Measurements from ENCODE around the gene MBLAC2. TPM values are rescaled to one million over a fixed set of nuclear protein-coding genes. Genes with fewer than 3 reads are reported as not detected.

MBLAC2 gene
- total RNA-seq: 1 to 10 TPM; 5.4 to 6.0 TPM

DNA sequence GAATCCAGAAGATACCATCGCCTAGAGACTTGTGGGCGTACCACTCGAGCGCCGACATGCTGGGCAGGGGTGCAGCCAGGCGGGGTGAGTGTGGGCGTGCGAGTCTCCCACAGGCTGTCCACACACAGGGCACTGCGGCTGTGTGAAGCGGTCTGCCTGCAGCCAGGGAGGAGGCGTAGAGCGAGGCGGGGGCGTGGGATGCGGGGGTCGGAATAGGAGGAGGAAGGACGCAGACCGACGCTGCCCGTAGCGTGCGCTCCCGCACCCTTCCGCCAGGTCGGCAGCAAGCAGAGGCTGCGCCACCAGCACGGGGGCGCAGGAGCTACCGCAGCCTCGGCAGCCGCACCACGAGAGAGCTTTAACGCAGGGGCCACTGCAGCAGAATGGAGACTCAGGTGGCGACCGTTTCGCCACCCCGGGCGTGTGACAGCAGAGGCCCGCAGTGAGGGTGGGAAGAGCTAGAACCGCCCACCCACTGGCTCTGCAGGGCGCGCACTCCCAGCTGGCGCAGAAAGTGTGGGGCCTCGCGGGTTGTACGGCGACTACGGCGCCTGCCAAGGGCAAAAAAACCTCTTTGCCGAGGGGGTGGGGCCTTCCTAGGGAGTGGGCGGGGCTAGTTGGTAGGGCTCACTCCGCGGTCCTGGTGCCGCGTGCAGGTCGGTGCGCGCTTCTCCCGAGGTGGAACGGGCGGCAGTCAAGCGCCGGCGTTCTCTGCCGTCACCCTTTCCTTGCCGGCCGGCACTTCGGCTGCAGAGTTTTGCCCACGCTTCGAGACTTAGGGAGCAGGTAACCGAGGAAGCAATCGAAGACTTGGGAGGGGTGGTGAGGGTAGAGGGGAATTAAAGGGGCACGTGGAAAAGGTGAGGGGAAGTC lies at the start of gene MBLAC2, which contains the start of gene POLR3G:
Gene MBLAC2, minus strand, starts transcription at position 537 of the 873 bp plus-strand sequence. Its CDS starts 479 bp downstream, at position 58.
Gene POLR3G, plus strand, starts transcription at position 630 of the 873 bp plus-strand sequence. CDS start 10,704 bp downstream, outside the sequence.
- H3K27ac Mint-ChIP-seq: peak within 1 kb of the TSS; percentile 60
- DNase-seq (peak; percentile 93), ATAC-seq (replicated peaks in 1 of 2) (peak; percentile 90)
- H3K4me1 Mint-ChIP-seq (ENCODE audit: low read depth): peaks cover 48% of the 10 kb centered on the region
- no peaks in the 10 kb centered on the region for H3K27me3 Mint-ChIP-seq (ENCODE audit: low read depth)
- peaks cover 0 to 4% of the 10 kb centered on the region in 2 donors for H3K36me3 Mint-ChIP-seq (ENCODE audit: insufficient read depth in 2 of 2)
- peak within 1 kb of the TSS; percentile 92 to 95 for H3K4me3 Mint-ChIP-seq
- no peaks in the 10 kb centered on the region for H3K9me3 Mint-ChIP-seq

DNA sequence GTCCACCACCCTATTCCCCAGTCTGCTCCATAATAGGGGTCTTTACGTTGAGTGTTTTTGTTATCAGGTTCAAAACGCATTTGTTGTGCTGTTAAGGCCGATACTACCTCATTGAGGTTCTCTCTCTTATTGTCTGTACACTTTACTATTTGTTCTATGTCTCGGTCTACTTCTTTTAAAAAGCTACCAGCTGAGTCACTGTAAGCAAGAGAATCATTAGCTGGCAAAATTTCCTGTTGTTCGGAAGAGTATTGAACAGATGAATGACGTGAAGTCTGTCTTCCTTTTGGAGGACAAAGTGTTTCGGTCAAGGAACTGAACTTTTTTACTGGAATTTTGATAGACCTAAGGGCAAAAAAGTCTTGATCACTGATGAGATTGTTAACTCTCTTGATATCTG lies 44.5 kb upstream of the MBLAC2 start:
- H3K9me3 Mint-ChIP-seq: no peaks in the 10 kb centered on the region
- peaks cover 7 to 20% of the 10 kb centered on the region in 2 donors for H3K36me3 Mint-ChIP-seq (ENCODE audit: insufficient read depth in 2 of 2)
- ATAC-seq (replicated peaks in 1 of 2) (no peak), DNase-seq (no peak)
- no peaks in the 10 kb centered on the region for H3K4me1 Mint-ChIP-seq (ENCODE audit: low read depth)
- H3K27me3 Mint-ChIP-seq (ENCODE audit: low read depth): no peaks in the 10 kb centered on the region
- H3K4me3 Mint-ChIP-seq: no peak overlapping the region
- H3K27ac Mint-ChIP-seq: no peak overlapping the region

DNA sequence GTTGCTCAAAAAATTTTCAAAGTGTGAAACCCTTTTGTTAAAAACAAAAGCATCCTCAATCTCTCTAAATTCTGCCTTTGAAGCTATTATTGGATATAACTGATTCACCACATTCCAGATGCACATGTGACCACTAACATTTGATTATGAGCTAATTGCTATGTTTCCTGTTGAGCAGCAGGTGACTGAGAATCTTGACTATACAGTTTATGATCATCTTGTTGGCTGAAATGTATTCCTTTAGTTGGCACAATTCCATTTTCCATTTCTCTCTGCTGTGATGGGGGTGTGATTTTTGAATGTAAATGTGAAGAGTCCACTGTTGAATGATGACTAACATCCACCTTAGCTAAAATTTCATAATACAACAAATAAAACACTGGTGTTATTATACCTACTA lies 44.1 kb upstream of the MBLAC2 start:
- no peak overlapping the region for H3K27ac Mint-ChIP-seq
- no peak for DNase-seq
- no peaks in the 10 kb centered on the region for H3K9me3 Mint-ChIP-seq
- H3K27me3 Mint-ChIP-seq (ENCODE audit: low read depth): no peaks in the 10 kb centered on the region
- peaks cover 7 to 20% of the 10 kb centered on the region in 2 donors for H3K36me3 Mint-ChIP-seq (ENCODE audit: insufficient read depth in 2 of 2)
- no peaks in the 10 kb centered on the region for H3K4me1 Mint-ChIP-seq (ENCODE audit: low read depth)
- ATAC-seq (replicated peaks in 1 of 2): no peak
- H3K4me3 Mint-ChIP-seq: no peak overlapping the region

DNA sequence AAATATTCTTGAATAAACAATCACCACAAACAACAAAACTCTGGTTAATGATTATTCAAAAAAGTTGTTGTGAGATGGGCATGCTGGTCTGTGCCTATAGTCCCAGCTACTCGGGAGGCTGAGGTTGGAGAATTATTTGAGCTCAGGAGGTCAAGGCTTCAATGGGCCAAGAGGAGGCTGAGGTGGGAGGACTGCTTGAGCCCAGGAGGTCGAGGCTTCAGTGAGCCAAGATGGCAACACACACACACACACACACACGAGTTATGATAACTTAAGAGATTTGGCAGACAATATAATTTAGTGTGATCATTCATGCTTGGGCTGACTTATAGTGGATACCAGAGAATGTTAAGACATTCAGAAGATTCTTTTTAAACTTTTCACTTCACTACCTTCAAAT lies 39.9 kb upstream of the MBLAC2 start:
- no peaks in the 10 kb centered on the region for H3K27me3 Mint-ChIP-seq (ENCODE audit: low read depth)
- H3K27ac Mint-ChIP-seq: no peak overlapping the region
- no peak overlapping the region for H3K4me3 Mint-ChIP-seq
- no peaks in the 10 kb centered on the region for H3K4me1 Mint-ChIP-seq (ENCODE audit: low read depth)
- peaks cover 7 to 12% of the 10 kb centered on the region in 2 donors for H3K36me3 Mint-ChIP-seq (ENCODE audit: insufficient read depth in 2 of 2)
- ATAC-seq (replicated peaks in 1 of 2): no peak
- no peaks in the 10 kb centered on the region for H3K9me3 Mint-ChIP-seq
- DNase-seq: no peak

DNA sequence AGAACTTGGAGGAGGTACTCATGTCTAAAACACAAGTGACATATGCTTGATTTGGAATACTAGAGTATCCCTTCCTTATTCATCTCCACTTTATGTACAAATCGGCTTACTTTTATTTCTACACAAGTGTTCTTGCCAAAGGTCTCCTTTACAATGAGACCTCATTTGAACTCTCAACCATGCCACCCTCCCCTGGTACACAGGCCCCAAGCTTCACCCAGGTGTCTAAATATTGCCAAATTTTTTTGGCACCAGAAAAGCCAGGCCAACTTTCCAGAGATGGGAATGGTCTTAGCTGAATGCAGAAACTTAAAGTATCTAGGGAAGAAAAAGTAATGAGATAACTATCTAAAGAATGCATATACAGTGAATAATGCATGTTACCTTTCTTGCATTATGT lies 35.9 kb upstream of the MBLAC2 start:
- no peak overlapping the region for H3K4me3 Mint-ChIP-seq
- no peaks in the 10 kb centered on the region for H3K9me3 Mint-ChIP-seq
- no peaks in the 10 kb centered on the region for H3K4me1 Mint-ChIP-seq (ENCODE audit: low read depth)
- ATAC-seq (replicated peaks in 1 of 2) (no peak), DNase-seq (no peak)
- no peak overlapping the region for H3K27ac Mint-ChIP-seq
- no peaks in the 10 kb centered on the region for H3K27me3 Mint-ChIP-seq (ENCODE audit: low read depth)
- H3K36me3 Mint-ChIP-seq (ENCODE audit: insufficient read depth in 2 of 2): peaks cover 3 to 7% of the 10 kb centered on the region in 2 donors

DNA sequence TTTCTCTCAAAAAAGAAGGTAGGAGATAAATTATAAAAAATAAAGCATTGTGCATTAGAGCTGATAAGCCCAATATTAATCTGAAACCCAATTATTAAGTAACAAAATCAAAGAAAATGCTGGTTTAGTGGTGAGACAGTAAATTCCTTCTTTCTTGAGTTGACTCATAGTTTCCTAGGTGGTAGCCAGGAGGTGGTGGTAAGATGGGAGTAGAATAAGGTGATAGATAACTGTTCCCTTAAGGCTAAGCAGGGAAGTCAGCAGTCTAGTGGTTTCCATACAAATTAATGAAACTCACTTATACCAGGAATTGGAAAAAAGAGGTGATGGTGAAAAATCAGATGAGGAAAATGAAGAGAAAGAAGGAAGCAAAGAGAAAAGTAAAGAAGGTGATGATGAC lies 31.6 kb upstream of the MBLAC2 start:
- Mint-ChIP-seq H3K27me3 (ENCODE audit: low read depth) (no peaks in the 10 kb centered on the region), H3K9me3 (no peaks in the 10 kb centered on the region), H3K4me1 (ENCODE audit: low read depth) (no peaks in the 10 kb centered on the region), H3K27ac (no peak overlapping the region), H3K4me3 (no peak overlapping the region), H3K36me3 (ENCODE audit: insufficient read depth in 2 of 2) (peaks cover 3 to 4% of the 10 kb centered on the region in 2 donors)
- ATAC-seq (replicated peaks in 1 of 2): no peak
- no peak for DNase-seq

DNA sequence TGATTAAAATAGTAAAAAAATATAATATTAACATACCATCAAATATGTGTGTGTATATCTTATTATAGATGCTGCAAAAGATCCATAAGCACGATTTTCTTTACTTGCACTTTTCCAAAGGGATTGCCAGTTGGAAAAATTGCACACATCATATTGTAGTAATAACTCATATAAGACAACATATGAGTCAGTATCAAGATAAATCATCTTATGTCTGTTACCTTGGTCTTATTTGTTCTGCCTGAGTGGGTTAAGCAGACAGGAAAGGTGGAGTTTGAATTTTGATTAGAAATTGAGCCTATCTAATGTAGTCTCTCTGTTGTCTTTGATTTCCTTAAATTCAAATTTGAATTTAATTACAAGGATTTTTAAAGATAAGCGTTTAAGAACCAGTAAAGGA lies 30.2 kb upstream of the MBLAC2 start:
- Mint-ChIP-seq H3K27ac (no peak overlapping the region), H3K4me1 (ENCODE audit: low read depth) (no peaks in the 10 kb centered on the region), H3K9me3 (no peaks in the 10 kb centered on the region), H3K36me3 (ENCODE audit: insufficient read depth in 2 of 2) (peaks cover 3 to 4% of the 10 kb centered on the region in 2 donors), H3K27me3 (ENCODE audit: low read depth) (no peaks in the 10 kb centered on the region), H3K4me3 (no peak overlapping the region)
- ATAC-seq (replicated peaks in 1 of 2): no peak
- no peak for DNase-seq

DNA sequence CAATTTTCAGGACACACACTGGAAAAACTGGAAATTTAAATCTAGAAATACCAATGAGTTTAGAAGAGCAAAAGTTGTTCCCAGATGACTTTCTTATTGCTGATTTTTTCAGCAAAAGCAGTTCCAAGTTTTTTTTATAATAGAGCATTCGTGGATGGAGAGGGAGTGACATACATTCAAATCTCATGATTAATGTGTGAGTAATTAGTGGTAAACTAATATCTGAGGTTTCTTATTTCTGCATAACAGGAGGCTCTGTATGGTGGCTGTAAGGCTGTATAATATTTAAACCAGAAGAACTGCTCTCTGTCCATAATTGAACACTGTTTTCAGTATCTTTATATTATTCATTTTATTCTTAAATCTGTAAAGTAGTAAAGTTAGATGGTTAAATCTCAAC lies 29.0 kb upstream of the MBLAC2 start:
- no peak overlapping the region for H3K4me3 Mint-ChIP-seq
- DNase-seq (no peak), ATAC-seq (replicated peaks in 1 of 2) (no peak)
- H3K36me3 Mint-ChIP-seq (ENCODE audit: insufficient read depth in 2 of 2): peaks cover 2% of the 10 kb centered on the region in 2 donors
- H3K27ac Mint-ChIP-seq: no peak overlapping the region
- H3K4me1 Mint-ChIP-seq (ENCODE audit: low read depth): no peaks in the 10 kb centered on the region
- no peaks in the 10 kb centered on the region for H3K27me3 Mint-ChIP-seq (ENCODE audit: low read depth)
- no peaks in the 10 kb centered on the region for H3K9me3 Mint-ChIP-seq

DNA sequence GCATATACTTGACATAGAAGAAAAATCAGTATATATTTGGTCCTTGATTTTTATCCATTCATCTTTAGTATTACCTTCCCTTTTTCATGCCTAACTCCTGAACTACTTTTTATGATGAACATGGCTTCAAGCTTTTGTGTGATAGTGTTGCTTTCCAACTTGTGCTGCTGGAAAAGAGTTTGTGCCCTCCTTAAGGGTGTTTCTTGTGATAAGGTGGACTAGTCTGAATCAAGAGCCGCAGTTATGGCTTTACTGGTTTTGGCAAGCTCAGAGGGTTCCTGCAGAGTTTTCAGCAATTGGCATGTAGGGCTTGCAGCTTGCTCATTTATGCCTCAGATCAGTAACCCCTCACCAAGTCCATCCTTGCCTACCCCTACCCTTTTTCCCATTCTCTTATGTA lies 20.6 kb upstream of the MBLAC2 start:
- no peaks in the 10 kb centered on the region for H3K27me3 Mint-ChIP-seq (ENCODE audit: low read depth)
- ATAC-seq (replicated peaks in 1 of 2) (no peak), DNase-seq (no peak)
- no peaks in the 10 kb centered on the region for H3K4me1 Mint-ChIP-seq (ENCODE audit: low read depth)
- H3K9me3 Mint-ChIP-seq: peaks cover 0 to 3% of the 10 kb centered on the region in 2 donors
- H3K4me3 Mint-ChIP-seq: no peak overlapping the region
- no peak overlapping the region for H3K27ac Mint-ChIP-seq
- peaks cover 5 to 17% of the 10 kb centered on the region in 2 donors for H3K36me3 Mint-ChIP-seq (ENCODE audit: insufficient read depth in 2 of 2)

DNA sequence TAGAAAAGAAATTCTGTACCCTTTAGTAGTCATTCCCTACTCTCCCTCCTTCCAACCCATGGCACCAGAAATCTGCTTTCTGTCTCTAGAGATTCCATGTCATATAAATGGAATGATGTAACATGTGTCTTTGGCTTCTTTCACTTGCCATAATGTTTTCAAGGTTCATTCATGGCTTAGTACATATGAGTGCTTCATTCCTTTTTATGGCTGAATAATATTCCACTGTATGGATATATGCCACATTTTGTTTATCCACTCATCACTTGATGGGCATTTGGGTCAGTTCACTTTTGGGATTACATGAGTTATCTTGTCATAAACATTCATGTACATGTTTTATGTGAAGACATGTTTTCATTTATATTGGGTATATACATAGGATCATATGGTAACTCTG lies 19.5 kb upstream of the MBLAC2 start:
- Mint-ChIP-seq H3K4me3 (no peak overlapping the region), H3K27ac (no peak overlapping the region), H3K9me3 (peaks cover 0 to 3% of the 10 kb centered on the region in 2 donors), H3K36me3 (ENCODE audit: insufficient read depth in 2 of 2) (peaks cover 3 to 15% of the 10 kb centered on the region in 2 donors), H3K27me3 (ENCODE audit: low read depth) (no peaks in the 10 kb centered on the region), H3K4me1 (ENCODE audit: low read depth) (no peaks in the 10 kb centered on the region)
- ATAC-seq (replicated peaks in 1 of 2) (no peak), DNase-seq (no peak)

DNA sequence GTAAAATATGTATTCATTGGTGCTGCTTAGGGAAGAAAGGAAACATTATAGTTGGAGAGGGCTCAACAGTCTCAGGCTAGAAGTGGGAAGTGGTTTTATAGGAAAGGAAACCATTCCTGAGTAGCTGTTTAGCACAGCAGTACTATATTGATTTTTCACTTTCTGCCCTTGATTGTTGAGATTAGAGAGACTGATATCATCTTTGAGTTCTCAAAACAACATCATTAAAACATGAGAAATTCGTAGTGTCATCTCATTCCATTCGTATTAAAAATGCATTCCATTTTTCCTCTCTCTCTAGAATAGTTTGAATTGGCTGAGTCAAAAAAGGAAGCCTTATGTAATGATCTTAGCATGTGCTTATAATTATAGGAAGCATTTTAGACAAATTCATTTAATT lies 14.2 kb upstream of the MBLAC2 start:
- DNase-seq: no peak
- H3K27me3 Mint-ChIP-seq (ENCODE audit: low read depth): no peaks in the 10 kb centered on the region
- no peak for ATAC-seq (replicated peaks in 1 of 2)
- no peak overlapping the region for H3K27ac Mint-ChIP-seq
- H3K4me3 Mint-ChIP-seq: no peak overlapping the region
- no peaks in the 10 kb centered on the region for H3K9me3 Mint-ChIP-seq
- H3K4me1 Mint-ChIP-seq (ENCODE audit: low read depth): no peaks in the 10 kb centered on the region
- peaks cover 0 to 10% of the 10 kb centered on the region in 2 donors for H3K36me3 Mint-ChIP-seq (ENCODE audit: insufficient read depth in 2 of 2)

DNA sequence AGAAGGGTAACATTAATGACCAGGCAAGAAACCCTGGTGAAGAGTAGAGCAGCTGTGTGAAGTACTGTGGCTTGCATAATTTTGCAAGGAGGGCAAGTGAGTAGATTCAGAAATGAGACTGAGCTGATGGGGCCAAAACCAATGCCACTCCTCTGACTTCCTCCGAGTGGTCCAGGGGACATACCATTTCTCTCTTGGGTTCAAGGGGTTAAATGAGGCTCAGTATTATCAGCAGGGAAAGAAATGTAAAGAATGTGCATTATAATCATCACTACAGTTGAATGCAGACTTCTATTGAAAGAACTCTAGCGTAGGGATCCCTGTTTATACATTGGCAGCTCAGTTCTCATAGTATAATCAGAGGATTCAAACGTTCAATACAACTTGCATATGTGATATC lies 10.0 kb upstream of the MBLAC2 start:
- DNase-seq (no peak), ATAC-seq (replicated peaks in 1 of 2) (no peak)
- Mint-ChIP-seq H3K4me1 (ENCODE audit: low read depth) (no peaks in the 10 kb centered on the region), H3K36me3 (ENCODE audit: insufficient read depth in 2 of 2) (peaks cover 0 to 7% of the 10 kb centered on the region in 2 donors), H3K27ac (no peak overlapping the region), H3K9me3 (no peaks in the 10 kb centered on the region), H3K4me3 (no peak overlapping the region), H3K27me3 (ENCODE audit: low read depth) (no peaks in the 10 kb centered on the region)

DNA sequence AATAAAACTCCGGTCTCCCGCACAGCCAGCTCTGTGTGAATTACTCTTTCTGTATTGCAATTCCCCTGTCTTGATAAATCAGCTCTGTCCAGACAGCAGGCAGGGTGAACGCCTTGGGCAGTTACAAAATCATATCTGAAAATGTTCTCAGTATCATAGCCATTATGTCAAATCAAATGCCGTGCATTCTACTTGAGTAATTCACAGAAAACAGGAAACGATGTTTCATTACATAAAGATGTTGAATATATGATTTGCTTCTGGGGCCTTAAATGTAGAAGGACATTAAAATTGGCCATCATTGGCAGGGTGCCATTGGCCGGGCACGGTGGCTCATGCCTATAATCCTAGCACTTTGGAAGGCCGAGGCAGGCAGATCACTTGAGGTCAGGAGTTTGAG lies 8.6 kb upstream of the MBLAC2 start:
- no peaks in the 10 kb centered on the region for H3K4me1 Mint-ChIP-seq (ENCODE audit: low read depth)
- no peaks in the 10 kb centered on the region for H3K27me3 Mint-ChIP-seq (ENCODE audit: low read depth)
- H3K4me3 Mint-ChIP-seq: no peak overlapping the region
- ATAC-seq (replicated peaks in 1 of 2): no peak
- H3K9me3 Mint-ChIP-seq: no peaks in the 10 kb centered on the region
- H3K27ac Mint-ChIP-seq: no peak overlapping the region
- no peak for DNase-seq
- H3K36me3 Mint-ChIP-seq (ENCODE audit: insufficient read depth in 2 of 2): peaks cover 0 to 7% of the 10 kb centered on the region in 2 donors

DNA sequence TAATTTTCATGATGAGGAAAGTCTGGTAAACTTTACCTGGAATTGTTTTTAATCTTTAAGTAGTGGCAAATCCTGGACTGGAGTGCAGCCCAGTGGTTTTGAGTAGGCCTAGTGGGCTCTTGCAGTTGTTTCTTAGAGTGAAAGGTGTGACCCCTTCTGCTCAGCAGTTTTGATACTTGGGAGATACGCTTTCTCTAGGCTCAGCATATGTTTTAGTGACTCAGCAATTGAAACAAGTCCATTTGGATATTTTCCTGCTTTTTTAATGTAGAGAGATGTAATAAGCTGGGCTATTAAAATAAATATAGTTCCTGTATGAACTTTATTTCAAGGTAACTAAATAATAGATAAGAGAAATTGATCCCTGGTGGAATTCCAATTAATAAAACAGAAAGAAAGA lies 6.1 kb upstream of the MBLAC2 start:
- Mint-ChIP-seq H3K36me3 (ENCODE audit: insufficient read depth in 2 of 2) (peaks cover 0 to 2% of the 10 kb centered on the region in 2 donors), H3K27ac (no peak overlapping the region), H3K27me3 (ENCODE audit: low read depth) (no peaks in the 10 kb centered on the region), H3K9me3 (no peaks in the 10 kb centered on the region), H3K4me1 (ENCODE audit: low read depth) (peaks cover 15% of the 10 kb centered on the region), H3K4me3 (no peak overlapping the region)
- DNase-seq: no peak
- ATAC-seq (replicated peaks in 1 of 2): no peak
